ENCODE data around the gene SETD2. TPM values are rescaled to one million over a fixed set of nuclear protein-coding genes. Genes with fewer than 3 reads are reported as not detected.

The SETD2 gene
- total and polyA plus RNA-seq, 9 of the 15 experiments (the other 6 are each of a cell fraction or from before 2014, with no cell fraction given): 8.2 to 44.0 (median 33.6) TPM

GRCh38 chr3:47016934-47017435 is 146.9 kb downstream of the SETD2 start (continued):
- TF ChIP-seq HINFP (tag; conservative IDR thresholded peaks at IDR 0.05; ENCODE audit: low read depth) (no peak), THRB (CRISPR knock-in tag; conservative IDR thresholded peaks at IDR 0.05) (no peak), ZNF239 (CRISPR knock-in tag; IDR thresholded peaks at IDR 0.05) (no peak; the same call in 1 of the 2 replicates), KLF6 (CRISPR knock-in tag; IDR thresholded peaks at IDR 0.05; ENCODE audit: borderline replicate concordance) (no peak), HDAC3 (IDR thresholded peaks at IDR 0.05; ENCODE audit: borderline replicate concordance, partially characterized antibody) (no peak), XRCC3 (IDR thresholded peaks at IDR 0.05) (no peak), CREM (IDR thresholded peaks at IDR 0.05; ENCODE audit: low read depth) (0 out of 2 replicates have a peak, but pooled peaks have one; percentile 15), DEAF1 (CRISPR knock-in tag; IDR thresholded peaks at IDR 0.05) (no peak), BRF1 (IDR thresholded peaks at IDR 0.05; ENCODE audit: borderline replicate concordance, extremely low read depth, insufficient read length) (no peak), ZBTB34 (CRISPR knock-in tag; IDR thresholded peaks at IDR 0.05) (no peak), EGR1 (conservative IDR thresholded peaks at IDR 0.05) (peak; percentile 80), ZNF512 (tag; IDR thresholded peaks at IDR 0.05) (no peak), CBFA2T2 (conservative IDR thresholded peaks at IDR 0.05) (no peak), LEF1 (IDR thresholded peaks at IDR 0.05) (peak; percentile 91), KDM1A (IDR thresholded peaks at IDR 0.05) (peak; percentile 82), NKRF (IDR thresholded peaks at IDR 0.05; ENCODE audit: borderline replicate concordance) (no peak), E2F4 (CRISPR knock-in tag; IDR thresholded peaks at IDR 0.05; ENCODE audit: low read depth) (no peak)
